Measurements from ENCODE around the gene COL25A1.
A peak's percentile ranks its signal among the peaks of the same experiment; 100 is the strongest.

Gene COL25A1

DNA sequence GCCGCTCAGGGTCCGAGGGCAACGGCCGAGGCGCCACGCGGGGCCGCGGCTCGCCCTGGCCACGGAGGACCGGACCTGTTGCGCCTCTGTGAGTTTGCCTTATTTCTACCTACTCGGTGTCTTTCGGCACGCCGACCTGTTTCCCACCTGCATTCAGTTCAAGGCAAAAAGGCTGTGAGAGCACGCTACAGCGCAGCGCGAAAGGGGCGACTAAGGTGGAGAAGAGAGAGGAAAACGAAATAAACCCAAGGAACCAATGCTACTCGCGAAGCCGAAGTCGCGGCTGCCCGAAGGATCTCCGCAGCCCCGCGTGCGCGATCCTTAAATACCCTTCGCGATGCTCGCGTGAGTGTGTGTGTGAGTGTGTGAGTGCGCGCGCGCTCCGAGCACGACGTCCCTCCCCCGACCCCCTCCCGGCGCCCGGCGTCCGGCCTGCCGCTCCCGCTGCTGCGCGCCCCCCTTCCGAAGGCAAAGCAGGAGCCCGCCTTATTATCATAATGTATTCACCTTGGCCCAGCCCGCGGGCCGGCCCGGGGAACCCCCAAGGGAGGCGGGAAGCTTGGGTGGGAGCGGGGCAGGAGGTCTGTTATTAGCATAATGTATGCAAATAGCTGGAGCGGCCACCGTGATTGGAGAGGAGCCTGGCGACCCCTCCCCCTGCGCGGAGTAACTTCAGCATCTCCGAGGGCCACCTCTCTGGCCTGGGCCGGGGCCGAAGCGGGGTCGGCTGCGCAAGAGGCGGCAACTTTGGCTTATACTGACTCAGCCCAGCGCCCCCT lies at the start of gene COL25A1:
Gene COL25A1, minus strand, starts transcription at position 298 of the 779 bp plus-strand sequence.
- no peak for DNase-seq

DNA sequence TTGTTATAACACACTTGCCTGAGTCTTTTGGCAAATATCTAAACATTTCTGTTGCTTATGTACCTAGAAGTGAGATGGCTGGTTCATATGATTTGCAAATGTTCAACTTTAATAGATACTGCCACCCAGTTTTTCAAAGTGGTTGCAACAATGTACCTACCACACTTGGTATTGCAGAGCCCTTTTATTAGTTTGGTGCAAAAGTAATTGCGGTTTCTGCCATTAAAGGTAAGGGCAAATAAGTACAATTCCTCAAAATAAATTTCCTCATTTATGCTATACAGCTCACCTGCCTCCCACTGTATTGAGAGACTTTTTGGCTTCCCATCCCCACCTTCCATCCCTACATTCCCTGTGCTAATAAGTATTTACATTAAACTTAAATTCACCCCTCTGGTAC lies 47.7 kb upstream of the COL25A1 start:
- no peak for DNase-seq

DNA sequence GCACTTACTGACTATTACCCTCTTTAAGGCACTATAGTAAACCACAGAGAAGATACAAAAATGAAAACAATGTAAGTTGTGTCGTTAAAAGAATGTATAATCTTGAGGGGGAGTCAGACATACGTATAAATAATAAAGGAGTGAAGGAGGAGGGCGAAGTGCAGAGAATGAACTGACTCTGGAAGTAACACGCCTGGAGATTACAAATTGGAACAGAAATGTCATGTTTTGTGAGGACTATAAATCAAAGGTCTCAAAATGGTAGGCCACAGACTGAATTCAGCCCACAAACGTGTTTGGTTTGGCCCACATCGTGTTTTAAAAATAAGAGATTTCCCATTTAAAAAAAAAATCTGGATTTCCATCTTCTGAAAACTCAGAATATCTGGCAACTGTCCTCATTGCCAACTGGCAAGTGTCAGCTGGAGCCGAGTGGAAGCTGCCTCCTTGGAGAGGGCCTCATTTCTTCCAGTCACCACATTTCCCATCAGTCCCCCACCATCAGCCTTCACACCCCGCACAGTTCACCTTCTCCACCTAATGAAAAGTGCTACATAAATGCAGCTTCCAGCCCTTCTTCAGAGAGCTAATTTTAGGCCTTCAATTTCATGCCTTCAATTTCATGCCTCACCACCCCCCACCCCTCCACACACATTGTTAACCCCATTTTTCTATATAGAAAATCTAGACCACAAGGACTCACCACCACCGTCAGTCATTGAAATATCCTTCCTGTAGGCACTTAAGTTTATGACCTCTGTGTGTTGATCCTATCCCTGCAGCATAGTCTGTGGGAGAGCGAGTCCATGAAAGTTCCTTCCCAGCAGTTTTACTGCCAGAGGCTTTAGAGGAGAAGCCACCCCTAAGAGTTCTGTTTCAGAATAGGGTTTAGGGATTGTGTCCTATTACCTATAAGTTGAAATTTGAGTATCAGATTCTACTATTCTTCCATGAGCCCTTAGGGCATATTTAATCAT lies 32.0 kb upstream of the COL25A1 start:
- no peak for DNase-seq

DNA sequence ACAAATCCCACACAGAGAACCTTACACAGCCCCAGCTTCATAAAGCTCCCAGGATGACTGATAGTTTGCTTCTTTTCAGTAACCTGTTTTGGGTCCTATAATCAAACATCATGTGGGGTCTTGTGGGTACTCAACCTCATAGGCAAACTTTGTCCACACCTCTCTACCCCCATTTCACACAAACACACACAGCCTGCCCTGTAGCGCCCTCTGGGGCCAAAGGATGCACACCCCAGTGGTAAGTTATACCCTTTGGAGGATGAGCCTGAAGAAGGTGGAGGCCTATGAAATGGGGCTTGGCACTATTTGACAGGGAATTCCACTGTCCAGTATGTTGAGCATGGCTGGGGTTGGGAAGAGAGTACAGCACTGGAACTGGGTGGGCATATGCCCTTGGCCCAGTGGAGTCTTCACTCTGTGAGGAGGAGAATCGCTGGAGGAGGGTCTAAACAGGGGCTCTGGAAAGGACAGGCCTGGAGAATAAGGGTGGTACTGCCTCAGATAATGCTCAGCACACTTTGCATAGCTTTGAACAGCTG lies 30.5 kb upstream of the COL25A1 start:
- DNase-seq, result no peak

- no peak for DNase-seq
These were observed 25.2 kb upstream of the COL25A1 start for GRCh38 chr4:109327641-109328040.

GRCh38 chr4:109325698-109326097 lies 23.2 kb upstream of the COL25A1 start:
- DNase-seq, result no peak

- no peak for DNase-seq
These were observed 20.9 kb upstream of the COL25A1 start for GRCh38 chr4:109323348-109323747.

DNA sequence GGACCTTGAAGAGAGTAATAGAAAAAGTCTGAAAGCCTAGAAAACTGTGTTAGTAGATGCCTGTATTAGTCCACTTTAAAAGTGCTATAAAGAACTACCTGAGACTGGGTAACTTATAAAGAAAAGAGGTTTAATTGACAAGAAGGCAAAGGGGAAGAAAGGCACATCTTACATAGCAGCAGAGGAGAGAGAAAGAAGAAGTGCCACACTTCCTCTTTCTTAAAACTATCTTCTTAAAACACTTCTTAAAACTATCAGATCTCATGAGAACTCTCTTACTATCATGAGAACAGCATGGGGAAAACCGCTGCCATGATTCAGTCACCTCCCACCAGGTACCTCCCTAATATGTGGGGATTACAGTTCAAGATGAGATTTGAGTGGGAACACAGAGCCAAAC lies 18.8 kb upstream of the COL25A1 start:
- DNase-seq, result no peak

GRCh38 chr4:109319684-109320083 lies 17.2 kb upstream of the COL25A1 start:
- no peak for DNase-seq

GRCh38 chr4:109319156-109319555 lies 16.7 kb upstream of the COL25A1 start:
- DNase-seq, result peak; percentile 44

DNA sequence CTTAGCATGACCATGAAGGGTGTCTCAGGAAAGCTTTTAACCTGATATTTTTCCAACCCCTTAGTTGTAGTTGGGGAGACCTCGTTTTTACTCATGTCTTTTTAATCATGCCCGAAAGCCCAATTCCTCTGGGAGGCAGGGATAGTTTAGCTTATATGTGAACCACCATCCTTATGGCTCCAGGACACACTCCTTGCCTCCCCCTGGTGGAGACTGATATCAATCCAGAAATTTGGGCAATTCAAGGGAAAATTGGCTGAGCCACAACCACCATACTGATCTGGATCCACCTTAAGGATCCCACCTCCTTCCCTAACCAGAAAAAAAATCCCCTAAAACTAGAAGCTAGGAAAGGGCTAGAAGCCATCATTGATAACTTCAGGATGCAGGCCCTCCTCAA lies 13.4 kb upstream of the COL25A1 start:
- DNase-seq, result no peak

- DNase-seq, result no peak
These were observed 12.9 kb upstream of the COL25A1 start for GRCh38 chr4:109315341-109315740.

DNA sequence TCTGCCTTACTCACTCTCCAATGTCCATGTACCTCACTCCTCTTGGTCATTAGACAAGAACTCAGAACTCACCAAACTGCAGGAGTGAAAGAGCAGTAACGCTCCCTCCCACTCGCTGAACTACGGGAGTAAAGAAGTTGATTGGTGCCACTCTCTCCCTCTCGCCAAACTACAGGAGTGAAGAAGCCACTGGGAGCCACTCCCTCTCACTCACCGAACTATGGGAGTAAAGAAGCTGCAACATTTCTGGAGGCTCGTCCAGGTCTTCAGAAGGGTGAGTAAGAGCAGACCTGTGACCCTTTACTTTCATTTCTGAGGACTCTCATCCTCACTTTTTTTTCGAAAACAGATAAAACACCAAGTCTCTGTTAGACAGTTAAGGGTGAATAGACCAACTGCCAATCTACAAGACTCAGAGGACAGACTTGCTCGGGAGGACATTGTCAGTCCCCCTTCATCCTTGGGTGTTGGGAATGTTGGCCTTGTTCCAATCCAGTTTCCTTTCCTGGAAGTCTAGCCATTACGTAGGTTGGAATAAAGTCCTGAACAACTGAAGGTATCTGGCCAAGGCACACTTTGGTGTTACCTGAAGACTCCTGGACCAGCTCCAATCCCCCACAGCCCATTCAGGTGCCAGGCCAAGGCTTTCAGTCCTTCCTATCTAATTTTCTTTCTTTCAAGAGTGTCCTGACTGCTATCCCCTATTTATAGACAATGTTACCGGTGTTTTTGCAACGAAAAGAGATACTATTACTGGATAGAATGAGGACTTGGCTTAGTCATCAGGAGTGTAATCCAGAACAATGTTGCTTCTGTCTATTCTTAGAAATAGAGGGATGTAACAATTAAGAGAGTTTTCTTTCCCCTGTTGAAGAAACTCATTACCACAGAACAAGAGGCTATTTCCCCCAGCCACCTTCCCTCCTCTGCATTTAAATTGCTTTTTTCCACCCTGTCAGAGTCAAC lies 11.0 kb upstream of the COL25A1 start:
- no peak for DNase-seq

DNA sequence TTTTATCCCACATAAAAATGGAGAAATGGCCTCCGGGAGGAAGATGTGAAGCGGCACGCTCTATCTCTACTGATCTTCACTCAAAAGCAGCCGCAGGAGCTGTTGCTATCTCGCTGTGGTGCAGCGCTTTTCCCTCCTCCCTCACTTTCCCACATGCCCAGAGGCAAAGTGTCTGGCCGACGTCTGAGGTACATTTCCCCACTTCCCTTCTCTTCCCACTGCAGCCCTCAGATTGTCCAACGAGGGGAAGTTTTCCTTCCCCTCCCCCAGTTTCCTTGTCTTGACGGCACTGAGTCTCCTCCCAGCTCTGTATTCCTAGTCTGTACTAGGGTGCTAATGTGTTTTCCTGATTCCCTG lies 660 bp upstream of the COL25A1 start:
- DNase-seq, result no peak

DNA sequence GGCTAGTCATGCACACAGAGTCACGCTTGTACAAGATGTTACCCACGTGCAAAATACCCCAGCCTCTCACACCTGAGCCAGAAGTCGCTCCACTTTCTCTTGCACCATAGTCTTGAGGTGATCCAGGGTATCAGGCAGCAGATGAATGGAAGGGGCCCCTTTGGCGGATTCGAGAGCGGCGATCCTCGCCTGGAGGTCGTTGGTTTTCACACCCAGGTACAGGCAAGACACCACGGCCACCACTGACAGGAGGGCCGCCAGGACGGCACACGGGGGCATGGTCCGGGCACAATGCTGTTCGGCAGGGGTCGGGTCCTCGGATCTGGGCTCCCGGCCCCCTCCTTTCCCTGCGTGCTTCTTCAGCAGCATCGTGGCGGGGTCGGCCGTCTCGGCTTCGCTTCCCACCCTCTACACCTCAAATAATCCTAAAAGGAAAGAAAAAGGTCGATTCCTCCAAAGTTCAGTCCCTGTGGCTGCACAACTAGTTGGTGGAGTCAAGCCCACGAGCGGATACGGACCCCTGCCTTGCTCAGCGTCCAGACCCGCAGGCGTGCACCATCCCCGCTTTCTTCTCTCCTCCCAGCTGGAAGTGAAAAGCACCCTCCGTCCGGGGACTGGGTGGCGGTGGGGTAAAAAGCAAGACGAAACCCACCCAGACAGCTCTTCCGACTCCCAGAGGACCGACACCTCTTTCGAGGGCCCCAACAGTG lies 652 bp downstream of the COL25A1 start:
- no peak for DNase-seq

DNA sequence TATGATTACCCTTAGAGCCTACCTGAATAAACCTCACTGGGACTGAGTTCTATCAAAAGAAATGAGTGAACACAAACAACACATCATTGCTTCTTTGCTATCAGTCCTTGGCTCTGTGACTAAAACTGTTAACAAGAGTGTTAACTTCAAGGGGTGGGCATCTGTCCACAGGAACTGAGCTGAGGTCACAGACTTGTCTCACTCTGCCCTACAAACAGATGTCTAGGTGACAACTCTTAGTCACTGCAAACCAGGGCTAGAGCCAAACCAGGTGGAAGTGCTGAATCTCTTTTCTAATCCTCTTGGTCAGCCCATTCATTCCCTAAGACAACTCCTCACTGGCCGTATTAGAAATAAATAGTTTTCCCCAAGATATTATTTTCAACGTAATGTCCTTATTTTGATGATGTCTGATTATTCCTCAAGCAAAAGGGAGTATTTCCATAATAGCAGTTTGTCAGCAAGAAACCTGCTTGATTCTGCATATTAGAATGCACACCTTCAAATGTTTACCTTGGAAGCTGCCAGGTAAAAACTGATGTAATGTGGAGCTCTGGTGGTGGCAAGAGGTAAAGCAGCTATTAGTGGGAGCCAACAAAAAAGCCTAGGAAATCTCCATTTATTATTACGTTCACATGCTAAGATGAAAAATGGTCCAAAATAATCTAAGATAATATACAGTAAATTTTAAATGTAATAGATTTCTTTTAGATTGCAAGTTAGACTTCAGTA lies 4.0 kb downstream of the COL25A1 start:
- peak; percentile 22 for DNase-seq

DNA sequence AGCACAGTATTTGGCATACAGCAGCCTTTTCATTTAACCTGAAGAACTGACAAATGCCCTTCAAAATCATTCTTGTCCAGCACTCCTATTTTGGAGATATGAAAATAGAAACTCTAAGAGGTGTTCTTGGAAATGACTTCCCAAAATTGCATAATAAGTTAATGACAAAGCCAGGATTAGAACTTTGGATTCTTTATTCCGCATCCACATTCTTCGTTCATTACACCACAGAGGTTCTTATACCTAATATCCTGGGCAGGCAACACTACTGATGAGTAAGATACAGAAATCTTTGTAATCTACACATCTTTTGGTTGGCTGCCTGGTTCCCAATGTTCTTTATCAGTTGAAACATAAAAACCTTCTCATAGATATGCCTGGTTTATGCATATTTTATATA lies 5.9 kb downstream of the COL25A1 start:
- no peak for DNase-seq

- no peak for DNase-seq
These were observed 7.4 kb downstream of the COL25A1 start for GRCh38 chr4:109295081-109295480.

DNA sequence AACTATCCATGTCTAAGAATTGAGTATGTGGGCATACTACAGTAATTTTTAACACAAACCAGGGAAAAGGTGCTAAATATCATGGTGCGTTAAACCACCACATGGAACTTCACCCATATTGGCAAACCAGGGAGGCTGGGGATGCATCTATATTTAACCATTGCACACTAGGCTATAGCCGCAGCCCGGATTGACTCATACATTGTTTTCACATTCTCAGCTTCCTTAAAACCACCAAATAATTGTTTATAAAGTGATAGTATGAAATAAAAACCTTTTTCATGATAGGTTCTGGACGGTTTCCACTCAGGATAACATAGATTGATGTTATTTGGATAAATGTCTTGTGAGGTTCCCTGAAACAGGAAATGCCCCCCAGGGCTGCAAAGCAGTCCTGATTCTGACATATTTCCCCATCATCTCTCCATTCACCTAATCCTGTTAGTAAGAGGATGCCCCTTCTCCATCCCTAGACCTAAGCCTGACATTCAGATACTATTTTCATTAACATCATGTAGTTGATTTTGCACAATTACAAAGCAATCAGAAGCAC lies 7.9 kb downstream of the COL25A1 start:
- DNase-seq, result no peak

DNA sequence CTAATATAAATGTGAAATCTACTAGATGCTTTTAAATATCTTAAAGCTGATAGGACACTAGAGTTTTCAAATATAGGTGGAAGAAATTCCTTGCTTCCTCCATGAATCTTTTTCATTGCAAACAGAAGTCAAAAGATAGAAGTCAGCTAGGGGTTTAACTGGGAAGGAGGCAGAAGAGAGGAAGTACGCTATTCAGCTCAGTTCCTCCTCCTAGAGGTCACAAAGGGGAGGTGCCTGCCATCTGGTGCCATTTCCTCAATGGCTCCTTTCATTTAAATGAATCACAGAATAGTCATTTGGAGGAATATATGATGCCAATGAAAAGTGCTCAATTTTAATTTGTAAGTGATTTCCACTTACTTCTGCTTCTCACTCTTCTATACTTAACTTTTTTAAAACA lies 8.5 kb downstream of the COL25A1 start:
- peak; percentile 38 for DNase-seq

- DNase-seq, result no peak
These were observed 10.7 kb downstream of the COL25A1 start for GRCh38 chr4:109291707-109292238.

All from RPMI8226 (cell line).